Cardiac muscle cell (in vitro differentiated cells and primary cell): ENCODE results near the gene CGGBP1. TPM values are rescaled to one million over a fixed set of nuclear protein-coding genes. Genes with fewer than 3 reads are reported as not detected.
A peak's percentile ranks its signal among the peaks of the same experiment; 100 is the strongest.

Source experiments
- DNase-seq, 2 donors: peaks; one replicate each; pipeline versions ENCODE4 v3.0.0 to v3.0.0-alpha.2; 2010 to 2017; ENCODE audit warnings: low read depth in 1 of 2, low spot score in 1 of 2
- H3K27ac ChIP-seq: fragments of 200-600 bp; sonication (generic); 2 replicates; pipeline ENCODE4 v1.5.1; 2016
- H3K27me3 ChIP-seq: fragments of 200-600 bp; sonication (generic); 2 replicates; pipeline ENCODE4 v1.6.0; 2016; ENCODE audit warnings: control low read depth
- H3K36me3 ChIP-seq: fragments of 200-600 bp; sonication (generic); 2 replicates; pipeline ENCODE4 v1.5.1; 2016; ENCODE audit warnings: control low read depth
- H3K4me1 ChIP-seq: fragments of 200-600 bp; sonication (generic); 2 replicates; pipeline ENCODE4 v1.8.1; 2017; ENCODE audit warnings: low read depth, mild to moderate bottlenecking, mixed run types
- H3K4me3 ChIP-seq: fragments of 200-600 bp; sonication (generic); 2 replicates; pipeline ENCODE4 v1.5.1; 2016; ENCODE audit warnings: mild to moderate bottlenecking
- H3K9me3 ChIP-seq: fragments of 200-600 bp; sonication (generic); 2 replicates; pipeline ENCODE4 v1.5.1; 2017; ENCODE audit warnings: low read depth, mild to moderate bottlenecking, control low read depth
- polyA plus RNA-seq: library from polyadenylated mRNA; unstranded; fragments of >200 nt; fragmentation: Nextera tagmentation; extraction: Ambion mirVana; gene quantifications from 2 replicates; pipeline ENCODE4 v1.2.1, GENCODE V29; 2016
- total RNA-seq: library from RNA; depleted of rRNA; stranded (reverse); fragments of >200 nt; gene quantifications from 2 replicates; pipeline ENCODE4 v1.2.3, GENCODE V29; 2016
- TF ChIP-seq, protein P1 (sequence below): IDR thresholded peaks from 2 replicates; pipeline ENCODE4 v1.5.1; 2012; ENCODE audit warnings: low read depth, mild to moderate bottlenecking, low read length

CGGBP1 gene
- total and polyA plus RNA-seq, 2 experiments from 2014 or later, result 46.7 to 46.8 TPM

DNA sequence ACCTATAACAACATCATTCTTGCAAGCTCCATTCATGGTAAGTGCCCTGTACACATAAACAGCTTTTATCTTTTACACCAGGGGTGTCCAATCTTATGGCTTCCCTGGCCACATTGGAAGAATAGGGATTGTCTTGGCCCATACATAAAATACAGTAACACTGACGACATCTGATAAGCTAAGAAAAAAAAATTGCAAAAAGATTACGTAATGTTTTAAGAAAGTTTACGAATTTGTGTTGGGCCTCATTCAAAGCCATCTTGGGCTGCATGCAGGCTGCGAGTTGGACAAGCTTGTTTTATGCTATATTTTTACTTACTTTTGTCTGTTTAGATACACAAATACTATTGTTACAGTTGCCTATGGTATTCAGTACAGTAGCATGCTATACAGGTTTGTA, 31.9 kb upstream of the CGGBP1 start:
- TF ChIP-seq, protein P1, sequence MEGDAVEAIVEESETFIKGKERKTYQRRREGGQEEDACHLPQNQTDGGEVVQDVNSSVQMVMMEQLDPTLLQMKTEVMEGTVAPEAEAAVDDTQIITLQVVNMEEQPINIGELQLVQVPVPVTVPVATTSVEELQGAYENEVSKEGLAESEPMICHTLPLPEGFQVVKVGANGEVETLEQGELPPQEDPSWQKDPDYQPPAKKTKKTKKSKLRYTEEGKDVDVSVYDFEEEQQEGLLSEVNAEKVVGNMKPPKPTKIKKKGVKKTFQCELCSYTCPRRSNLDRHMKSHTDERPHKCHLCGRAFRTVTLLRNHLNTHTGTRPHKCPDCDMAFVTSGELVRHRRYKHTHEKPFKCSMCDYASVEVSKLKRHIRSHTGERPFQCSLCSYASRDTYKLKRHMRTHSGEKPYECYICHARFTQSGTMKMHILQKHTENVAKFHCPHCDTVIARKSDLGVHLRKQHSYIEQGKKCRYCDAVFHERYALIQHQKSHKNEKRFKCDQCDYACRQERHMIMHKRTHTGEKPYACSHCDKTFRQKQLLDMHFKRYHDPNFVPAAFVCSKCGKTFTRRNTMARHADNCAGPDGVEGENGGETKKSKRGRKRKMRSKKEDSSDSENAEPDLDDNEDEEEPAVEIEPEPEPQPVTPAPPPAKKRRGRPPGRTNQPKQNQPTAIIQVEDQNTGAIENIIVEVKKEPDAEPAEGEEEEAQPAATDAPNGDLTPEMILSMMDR, result no peak
- Histone ChIP-seq H3K27me3 (no peaks in the 10 kb centered on the region), H3K4me1 (no peaks in the 10 kb centered on the region), H3K27ac (no peak overlapping the region), H3K36me3 (peaks cover 19% of the 10 kb centered on the region), H3K4me3 (no peak overlapping the region), H3K9me3 (no peaks in the 10 kb centered on the region)
- DNase-seq, result no peak

DNA sequence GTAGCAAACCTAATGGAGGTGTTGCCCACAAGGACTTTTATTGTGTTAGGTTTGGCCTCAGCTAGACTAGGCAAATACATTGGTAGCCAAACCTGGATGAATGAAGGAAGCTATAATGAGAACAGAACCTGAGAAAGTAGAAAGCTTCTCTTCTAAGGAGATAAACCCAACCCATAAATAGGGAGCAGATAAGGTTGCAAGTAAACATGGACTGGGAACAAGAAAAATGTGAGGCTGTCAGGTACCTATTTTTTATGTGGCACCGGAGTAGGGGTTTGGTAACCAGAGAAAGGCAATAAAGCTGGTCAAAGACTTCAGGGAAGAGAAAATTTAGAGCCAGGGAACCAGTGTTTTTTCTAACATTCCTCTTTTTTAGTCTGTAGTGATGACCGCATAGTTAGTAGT, 25.3 kb upstream of the CGGBP1 start:
- Histone ChIP-seq H3K36me3 (peaks cover 8% of the 10 kb centered on the region), H3K27ac (peak overlapping the region; percentile 61), H3K4me3 (no peak overlapping the region), H3K9me3 (no peaks in the 10 kb centered on the region), H3K4me1 (peaks cover 19% of the 10 kb centered on the region), H3K27me3 (no peaks in the 10 kb centered on the region)
- TF ChIP-seq, protein P1, result no peak
- DNase-seq, result no peak

DNA sequence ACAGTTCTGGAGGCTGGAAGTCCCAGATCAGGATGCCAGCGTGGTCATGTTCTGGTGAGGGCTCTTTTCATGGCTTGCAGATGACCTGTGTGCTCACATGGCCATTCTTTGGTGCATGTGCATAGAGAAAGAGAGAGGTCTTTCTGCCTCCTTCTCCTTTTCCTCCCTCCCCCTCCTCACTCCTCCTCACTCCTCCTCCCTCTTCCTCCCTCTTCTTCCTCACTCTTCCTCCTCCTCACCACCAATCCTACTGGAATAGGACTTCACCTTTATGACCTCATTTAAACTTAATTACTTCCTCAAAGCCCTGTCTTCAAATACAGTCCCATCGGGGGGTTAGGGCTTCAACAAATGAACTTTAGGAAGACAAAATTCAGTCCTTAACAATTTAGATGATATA, 24.0 kb upstream of the CGGBP1 start:
- H3K4me1 ChIP-seq, result peaks cover 19% of the 10 kb centered on the region
- H3K4me3 ChIP-seq, result no peak overlapping the region
- no peak for DNase-seq
- H3K9me3 ChIP-seq, result no peaks in the 10 kb centered on the region
- no peak overlapping the region for H3K27ac ChIP-seq
- TF ChIP-seq, protein P1, result no peak
- peaks cover 5% of the 10 kb centered on the region for H3K36me3 ChIP-seq
- no peaks in the 10 kb centered on the region for H3K27me3 ChIP-seq

DNA sequence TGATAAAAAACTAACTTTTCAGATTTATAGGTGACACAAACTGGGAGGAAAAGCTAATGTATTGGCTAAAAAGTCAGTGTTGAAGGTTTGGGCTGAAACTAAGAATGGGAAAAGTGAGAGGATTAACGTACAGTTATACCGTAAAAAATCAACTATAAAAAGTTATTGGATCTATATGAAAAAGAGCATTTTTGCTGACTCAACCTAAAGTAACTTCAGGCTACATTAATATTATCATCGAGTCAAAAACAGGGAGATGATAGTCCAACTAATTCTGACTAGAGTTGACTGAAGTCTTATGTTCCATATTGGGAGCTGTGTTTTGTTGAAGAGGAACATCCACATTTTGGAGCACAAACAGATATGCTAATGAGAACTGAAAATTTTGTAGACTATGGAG, 20.1 kb upstream of the CGGBP1 start:
- no peaks in the 10 kb centered on the region for H3K36me3 ChIP-seq
- no peaks in the 10 kb centered on the region for H3K27me3 ChIP-seq
- TF ChIP-seq, protein P1, result no peak
- H3K9me3 ChIP-seq, result no peaks in the 10 kb centered on the region
- no peak for DNase-seq
- H3K27ac ChIP-seq, result no peak overlapping the region
- H3K4me1 ChIP-seq, result peaks cover 8% of the 10 kb centered on the region
- H3K4me3 ChIP-seq, result no peak overlapping the region

DNA sequence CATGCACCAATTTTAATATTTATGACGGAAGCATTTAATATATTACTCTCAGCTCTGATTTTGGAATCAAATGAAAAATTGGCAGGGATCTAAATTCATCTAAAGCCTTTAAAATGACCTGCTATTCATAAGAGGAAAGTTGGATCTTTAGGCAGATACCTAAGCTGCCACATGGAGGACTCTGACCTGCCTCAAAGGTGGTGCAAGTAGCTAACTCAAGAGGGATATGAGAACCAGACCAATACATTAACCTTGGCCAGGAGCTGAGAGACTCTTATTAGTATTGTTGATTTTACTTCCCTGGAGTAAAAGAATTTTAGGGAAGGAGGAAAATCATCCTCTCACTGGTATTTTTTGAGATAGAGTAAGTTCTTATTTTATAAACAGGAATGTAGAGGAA, 17.9 kb upstream of the CGGBP1 start:
- TF ChIP-seq, protein P1, result no peak
- no peaks in the 10 kb centered on the region for H3K9me3 ChIP-seq

DNA sequence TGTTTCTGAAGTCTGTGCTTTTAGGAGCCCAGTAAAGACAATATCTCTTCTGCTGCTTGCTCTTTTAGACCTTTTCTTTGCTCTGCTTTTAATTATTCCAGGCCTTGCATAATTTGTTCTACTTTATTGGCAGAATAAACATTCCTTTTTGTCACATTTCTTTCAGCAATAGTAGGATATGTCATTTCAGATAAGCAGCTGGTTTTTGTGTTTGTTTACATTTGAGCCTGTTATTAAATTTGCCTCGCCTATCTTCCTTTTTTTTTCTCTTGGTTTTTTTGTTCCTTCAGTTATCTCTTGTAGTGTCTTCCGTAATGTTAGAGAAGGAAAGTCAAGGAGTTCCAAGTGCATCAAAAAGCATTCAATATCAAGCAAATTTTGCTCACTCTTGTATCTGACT, 16.7 kb upstream of the CGGBP1 start:
- Histone ChIP-seq H3K36me3 (no peaks in the 10 kb centered on the region), H3K27me3 (no peaks in the 10 kb centered on the region), H3K27ac (peak overlapping the region; percentile 12), H3K9me3 (no peaks in the 10 kb centered on the region), H3K4me3 (no peak overlapping the region), H3K4me1 (peaks cover 3% of the 10 kb centered on the region)
- TF ChIP-seq, protein P1, result no peak
- no peak for DNase-seq

More for the DNA sequence above, 17.9 kb upstream of the CGGBP1 start:
- Histone ChIP-seq H3K36me3 (no peaks in the 10 kb centered on the region), H3K4me3 (no peak overlapping the region), H3K27ac (no peak overlapping the region), H3K4me1 (peaks cover 3% of the 10 kb centered on the region), H3K27me3 (no peaks in the 10 kb centered on the region)
- no peak for DNase-seq
